VCaP (cell line): ENCODE measurements around the gene CYP46A1.

Experiments used
- H3K27ac ChIP-seq: fragments of 450-650 bp; 2 replicates; pipeline ENCODE4 v1.5.1; 2017
- CTCF ChIP-seq: fragments of 450-650 bp; conservative IDR thresholded peaks from 2 replicates; pipeline ENCODE4 v1.5.1; 2017; ENCODE audit warnings: mild to moderate bottlenecking, moderate library complexity

The CYP46A1 gene

DNA sequence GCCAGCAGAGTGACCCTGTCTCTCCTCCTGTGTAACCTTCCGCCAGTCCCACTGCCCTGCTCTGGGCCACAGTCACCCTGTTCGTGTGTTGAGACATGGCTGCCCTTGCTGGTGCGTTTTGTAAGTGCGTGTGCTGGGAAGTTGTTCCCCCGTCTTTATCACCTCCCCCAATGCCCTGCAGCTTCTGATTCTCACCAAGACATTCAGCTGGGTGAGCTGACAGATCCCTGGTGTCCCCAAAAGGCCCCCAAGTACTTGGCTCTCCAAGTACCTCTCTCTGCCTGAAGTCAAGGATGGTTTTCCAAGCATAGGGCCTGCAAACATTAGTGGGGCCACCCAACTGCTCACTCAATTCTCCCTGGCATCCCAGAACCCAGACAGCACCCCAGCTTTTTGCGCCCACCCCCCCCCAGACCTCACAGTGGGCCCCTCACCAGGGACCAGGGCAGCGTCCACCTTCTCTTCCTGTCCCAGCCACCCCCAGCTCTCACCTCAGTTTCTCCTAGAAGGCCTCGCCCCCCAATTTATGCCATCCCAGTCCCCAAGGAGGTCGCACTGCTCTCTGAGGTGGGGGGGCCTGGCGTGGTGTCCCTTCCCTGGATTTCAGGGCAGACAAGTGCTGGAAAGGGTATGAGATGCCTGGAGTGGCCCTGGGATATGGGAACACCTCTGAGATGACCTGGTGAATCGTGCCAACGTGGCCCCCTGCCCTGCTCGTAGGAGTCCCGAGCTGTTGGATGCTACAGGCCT is 57.3 kb downstream of the CYP46A1 start:
- TF ChIP-seq CTCF = no peak

DNA sequence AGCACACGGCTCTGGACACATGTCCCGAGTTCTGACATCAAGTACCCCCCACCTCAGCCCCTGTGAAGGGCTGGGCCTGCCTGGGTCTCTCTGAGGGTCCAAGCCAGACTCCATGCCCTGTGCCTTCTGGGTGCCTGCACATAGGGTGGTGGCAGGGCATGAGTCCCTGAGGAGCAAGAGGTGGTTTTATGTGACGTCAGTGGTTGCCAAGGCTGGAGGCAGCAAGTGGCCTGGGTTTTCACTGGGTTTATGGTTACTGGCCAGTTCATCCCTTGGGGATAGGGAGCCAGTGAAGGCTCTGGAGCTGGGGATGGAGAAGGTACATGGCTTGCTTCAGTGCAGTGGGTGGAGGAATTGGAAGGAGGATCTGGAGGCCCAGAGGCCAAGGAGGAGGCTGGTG is 58.0 kb downstream of the CYP46A1 start:
- TF ChIP-seq CTCF = no peak
- no peak overlapping the region for H3K27ac ChIP-seq

More for the DNA sequence above, 57.3 kb downstream of the CYP46A1 start:
- no peak overlapping the region for H3K27ac ChIP-seq

- H3K27ac ChIP-seq = no peak overlapping the region
- TF ChIP-seq CTCF = no peak
Observed at GRCh38 chr14:99742509-99743487, 58.7 kb downstream of the CYP46A1 start.

- TF ChIP-seq CTCF = no peak
- H3K27ac ChIP-seq = no peak overlapping the region
Observed at GRCh38 chr14:99744199-99744872, 60.2 kb downstream of the CYP46A1 start.

DNA sequence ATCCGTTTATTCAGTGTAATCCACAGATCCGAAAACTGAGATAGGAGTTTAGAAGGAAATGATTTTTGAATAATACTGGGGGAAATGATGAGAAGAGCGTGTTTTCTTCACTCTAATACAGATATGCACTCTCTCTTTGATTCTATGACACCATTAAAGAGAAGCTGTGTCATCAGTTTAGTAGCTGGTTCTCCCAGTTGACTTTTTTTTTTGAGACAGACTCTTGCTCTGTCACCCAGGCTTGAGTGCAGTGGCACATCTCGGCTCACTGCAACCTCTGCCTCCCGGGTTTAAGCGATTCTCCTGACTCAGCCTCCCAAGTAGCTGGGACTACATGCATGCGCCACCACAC is 60.8 kb downstream of the CYP46A1 start:
- no peak overlapping the region for H3K27ac ChIP-seq
- TF ChIP-seq CTCF = no peak

GRCh38 chr14:99745307-99745951 is 61.3 kb downstream of the CYP46A1 start:
- no peak overlapping the region for H3K27ac ChIP-seq

More at GRCh38 chr14:99745307-99745951, 61.3 kb downstream of the CYP46A1 start:
- no peak for TF ChIP-seq CTCF
